CD14-positive monocyte (primary cell): ENCODE data around the gene CAPN1. TPM values are rescaled to one million over a fixed set of nuclear protein-coding genes. Genes with fewer than 3 reads are reported as not detected.

Experiments used
- DNase-seq, 3 donors: peaks; one replicate each; pipeline ENCODE4 v3.0.0-alpha.2; 2011 to 2022
- H2AFZ ChIP-seq: 2 replicates; pipeline ENCODE4 v1.6.0; 2012; ENCODE audit warnings: mild to moderate bottlenecking, low read depth, low read length, inconsistent platforms; ENCODE audit not compliant: insufficient read depth, poor library complexity, severe bottlenecking
- H3K27ac ChIP-seq, 2 donors: 1 replicate in 1 of 2; 2 replicates in 1 of 2; pipeline ENCODE4 v1.5.1; 2012 to 2013; ENCODE audit warnings: low read length in 2 of 2, control low read depth in 1 of 2, inconsistent platforms in 1 of 2, low read depth in 1 of 2, mild to moderate bottlenecking in 1 of 2
- H3K27me3 ChIP-seq, 2 donors: one replicate each; pipeline versions ENCODE4 v1.6.0 to v1.6.1; 2011 to 2013; ENCODE audit warnings: low read length in 2 of 2; ENCODE audit not compliant: control insufficient read depth in 2 of 2, insufficient read depth in 2 of 2
- H3K36me3 ChIP-seq, 2 donors: replicated peaks in 1 of 2; 1 replicate in 1 of 2; 2 replicates in 1 of 2; pipeline versions ENCODE4 v1.5.1 to v1.6.1; 2012 to 2013; ENCODE audit warnings: low read length in 2 of 2, control low read depth in 1 of 2, inconsistent platforms in 1 of 2, mild to moderate bottlenecking in 1 of 2; ENCODE audit not compliant: insufficient read depth in 2 of 2, control insufficient read depth in 1 of 2
- H3K4me1 ChIP-seq, 2 donors: 1 replicate in 1 of 2; 2 replicates in 1 of 2; pipeline versions ENCODE4 v1.5.1 to v1.6.1; 2012 to 2013; ENCODE audit warnings: low read length in 2 of 2, control low read depth in 1 of 2, inconsistent platforms in 1 of 2, mild to moderate bottlenecking in 1 of 2, moderate library complexity in 1 of 2; ENCODE audit not compliant: insufficient read depth in 2 of 2, control insufficient read depth in 1 of 2
- H3K4me2 ChIP-seq: replicated peaks from 2 replicates; pipeline ENCODE3; 2012; ENCODE audit warnings: low read length, moderate library complexity, mild to moderate bottlenecking; ENCODE audit not compliant: poor library complexity, severe bottlenecking; ENCODE audit errors: extremely low read depth
- H3K4me3 ChIP-seq, 3 experiments: fragments of 200-600 bp in 1 of 3; sonication (generic) in 1 of 3; replicated peaks in 1 of 3; 1 replicate in 2 of 3; 2 replicates in 1 of 3; pipeline ENCODE4 v1.5.1; 2011 to 2013; ENCODE audit warnings: low read length in 3 of 3, mild to moderate bottlenecking in 3 of 3, control low read depth in 2 of 3, low read depth in 2 of 3, inconsistent platforms in 1 of 3, moderate library complexity in 1 of 3
- H3K79me2 ChIP-seq: 2 replicates; pipeline ENCODE4 v1.6.0; 2012; ENCODE audit warnings: mild to moderate bottlenecking, control low read depth, inconsistent platforms, low read length, moderate library complexity; ENCODE audit not compliant: insufficient read depth
- H3K9ac ChIP-seq: 2 replicates; pipeline ENCODE4 v1.6.0; 2017; ENCODE audit warnings: low read length, mild to moderate bottlenecking; ENCODE audit not compliant: insufficient read depth, poor library complexity, severe bottlenecking
- H3K9me3 ChIP-seq, 2 donors: replicated peaks in 1 of 2; 1 replicate in 1 of 2; 2 replicates in 1 of 2; pipeline versions ENCODE4 v1.5.1 to v1.6.1; 2012 to 2013; ENCODE audit warnings: low read length in 2 of 2, control low read depth in 1 of 2; ENCODE audit not compliant: control insufficient read depth in 1 of 2, insufficient read depth in 1 of 2
- H4K20me1 ChIP-seq: 2 replicates; pipeline ENCODE4 v1.6.0; 2012; ENCODE audit warnings: mild to moderate bottlenecking, low read length, control low read depth, moderate library complexity; ENCODE audit not compliant: insufficient read depth
- H3K27ac Mint-ChIP-seq, 7 donors: one replicate each; pipeline ENCODE4 v1.8.0; 2020; ENCODE audit warnings: mild to moderate bottlenecking in 7 of 7, mixed read lengths in 7 of 7, moderate library complexity in 6 of 7, inconsistent platforms in 2 of 7
- H3K27me3 Mint-ChIP-seq, 3 donors: one replicate each; pipeline ENCODE4 v1.8.0; 2021 to 2022; ENCODE audit warnings: low read depth in 3 of 3, mild to moderate bottlenecking in 3 of 3, mixed read lengths in 3 of 3, moderate library complexity in 3 of 3, inconsistent platforms in 1 of 3
- H3K36me3 Mint-ChIP-seq, 2 donors: one replicate each; pipeline ENCODE4 v1.8.0; 2020; ENCODE audit warnings: mixed read lengths in 2 of 2, inconsistent platforms in 1 of 2, mild to moderate bottlenecking in 1 of 2
- H3K4me1 Mint-ChIP-seq: one replicate; pipeline ENCODE4 v1.8.0; 2020; ENCODE audit warnings: mild to moderate bottlenecking, mixed read lengths
- H3K4me3 Mint-ChIP-seq, 2 donors: one replicate each; pipeline ENCODE4 v1.8.0; 2020; ENCODE audit warnings: mild to moderate bottlenecking in 2 of 2, mixed read lengths in 2 of 2, moderate library complexity in 1 of 2
- H3K9me3 Mint-ChIP-seq, 7 donors: one replicate each; pipeline ENCODE4 v1.8.0; 2020 to 2022; ENCODE audit warnings: mixed read lengths in 7 of 7, mild to moderate bottlenecking in 6 of 7, moderate library complexity in 6 of 7, inconsistent platforms in 2 of 7
- WGBS: methylation state at CpG from one replicate; pipeline ENCODE4 v1.1.5; 2013; ENCODE audit warnings: missing lambda C conversion rate; ENCODE audit not compliant: insufficient coverage; 5-methylcytosine and 5-hydroxymethylcytosine counted together
- intact Hi-C, 2 donors: fragments of 100-400 bp; cut with micrococcal nuclease; formaldehyde crosslinking; loops; one replicate each; pipeline versions ENCODE4 v1.15.0 to v1.15.1; 2023
- polyA plus RNA-seq, 3 donors: library from polyadenylated mRNA; depleted of rRNA in 1 of 3; unstranded in 2 of 3; stranded (reverse) in 1 of 3; fragments of 300-500 nt in 2 of 3; fragments of >200 nt in 1 of 3; fragmentation: Illumina TruSeq in 2 of 3; gene quantifications; 1 replicate in 2 of 3; 2 replicates in 1 of 3; pipeline ENCODE4 v1.2.3, GENCODE V29; 2012 to 2021
- TF ChIP-seq, protein P1 (sequence below): fragments of 200-600 bp; IDR thresholded peaks from one replicate; pipeline ENCODE4 v1.8.0; 2022; ENCODE audit warnings: antibody characterized with exemption, mild to moderate bottlenecking

The CAPN1 gene
- polyA plus RNA-seq, 3 donors, result 128 to 140 (median 129) TPM

DNA sequence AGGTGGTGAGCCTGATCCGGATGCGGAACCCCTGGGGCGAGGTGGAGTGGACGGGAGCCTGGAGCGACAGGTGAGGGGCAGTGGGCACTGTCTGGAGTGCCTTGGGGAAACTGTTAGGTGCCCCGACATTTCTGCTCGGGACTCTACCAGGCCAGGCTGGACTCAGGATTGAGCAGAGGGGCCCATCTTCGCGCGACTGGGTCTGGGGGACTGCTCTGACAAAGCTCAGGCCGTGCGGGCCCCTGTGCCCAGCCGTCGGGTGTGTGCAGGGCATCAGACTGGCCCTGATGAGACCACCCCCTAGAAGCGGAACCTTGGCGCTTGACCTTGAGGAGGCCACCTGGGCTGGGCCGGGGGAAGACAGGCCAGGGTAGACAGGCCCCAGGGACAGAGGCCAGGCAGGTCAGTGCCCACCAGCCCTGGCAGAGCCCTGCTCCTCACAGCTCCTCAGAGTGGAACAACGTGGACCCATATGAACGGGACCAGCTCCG lies 6.3 kb downstream of the CAPN1 start:
- peaks cover 64 to 84% of the 10 kb centered on the region in 2 donors for H3K36me3 Mint-ChIP-seq
- H2AFZ ChIP-seq, result no peak overlapping the region
- no peaks in the 10 kb centered on the region for H3K27me3 ChIP-seq
- no peak overlapping the region for H3K27ac ChIP-seq
- TF ChIP-seq, protein P1, sequence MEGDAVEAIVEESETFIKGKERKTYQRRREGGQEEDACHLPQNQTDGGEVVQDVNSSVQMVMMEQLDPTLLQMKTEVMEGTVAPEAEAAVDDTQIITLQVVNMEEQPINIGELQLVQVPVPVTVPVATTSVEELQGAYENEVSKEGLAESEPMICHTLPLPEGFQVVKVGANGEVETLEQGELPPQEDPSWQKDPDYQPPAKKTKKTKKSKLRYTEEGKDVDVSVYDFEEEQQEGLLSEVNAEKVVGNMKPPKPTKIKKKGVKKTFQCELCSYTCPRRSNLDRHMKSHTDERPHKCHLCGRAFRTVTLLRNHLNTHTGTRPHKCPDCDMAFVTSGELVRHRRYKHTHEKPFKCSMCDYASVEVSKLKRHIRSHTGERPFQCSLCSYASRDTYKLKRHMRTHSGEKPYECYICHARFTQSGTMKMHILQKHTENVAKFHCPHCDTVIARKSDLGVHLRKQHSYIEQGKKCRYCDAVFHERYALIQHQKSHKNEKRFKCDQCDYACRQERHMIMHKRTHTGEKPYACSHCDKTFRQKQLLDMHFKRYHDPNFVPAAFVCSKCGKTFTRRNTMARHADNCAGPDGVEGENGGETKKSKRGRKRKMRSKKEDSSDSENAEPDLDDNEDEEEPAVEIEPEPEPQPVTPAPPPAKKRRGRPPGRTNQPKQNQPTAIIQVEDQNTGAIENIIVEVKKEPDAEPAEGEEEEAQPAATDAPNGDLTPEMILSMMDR, result no peak
- peaks cover 4 to 16% of the 10 kb centered on the region in 2 donors for H3K4me1 ChIP-seq
- WGBS, result 97% methylated on average over 19 of the region's 20 CpGs
- peaks cover 67% of the 10 kb centered on the region for H4K20me1 ChIP-seq
- no peak overlapping the region for H3K4me2 ChIP-seq
- peaks cover 69 to 95% of the 10 kb centered on the region in 2 donors for H3K36me3 ChIP-seq
- H3K79me2 ChIP-seq, result peaks cover 31% of the 10 kb centered on the region
- peak overlapping the region in 1 of 7 donors; percentile 50 for H3K27ac Mint-ChIP-seq
- no peaks in the 10 kb centered on the region for H3K9me3 ChIP-seq
- H3K4me3 ChIP-seq, result no peak overlapping the region
- H3K27me3 Mint-ChIP-seq, result peaks cover 0 to 2% (median 0%) of the 10 kb centered on the region in 3 donors
- H3K9ac ChIP-seq, result no peak overlapping the region
- H3K4me1 Mint-ChIP-seq, result peaks cover 38% of the 10 kb centered on the region
- intact Hi-C loops, result no loop called here
- no peak overlapping the region for H3K4me3 Mint-ChIP-seq
- no peak for DNase-seq
- no peaks in the 10 kb centered on the region for H3K9me3 Mint-ChIP-seq

DNA sequence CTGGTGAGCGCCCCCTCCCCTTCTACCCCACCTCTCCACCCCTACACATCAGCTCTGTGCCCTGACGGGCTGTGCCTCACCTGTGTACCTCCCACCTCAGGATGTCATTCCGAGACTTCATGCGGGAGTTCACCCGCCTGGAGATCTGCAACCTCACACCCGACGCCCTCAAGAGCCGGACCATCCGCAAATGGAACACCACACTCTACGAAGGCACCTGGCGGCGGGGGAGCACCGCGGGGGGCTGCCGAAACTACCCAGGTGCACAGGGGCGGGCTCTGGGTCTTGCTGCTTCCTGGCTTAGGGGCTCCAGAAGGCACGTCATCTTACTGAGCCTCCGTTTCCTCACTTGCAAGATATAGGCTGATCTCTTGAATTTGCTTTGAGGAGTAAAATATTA lies 6.8 kb downstream of the CAPN1 start:
- Histone ChIP-seq H3K27me3 (no peaks in the 10 kb centered on the region), H3K9me3 (no peaks in the 10 kb centered on the region), H2AFZ (no peak overlapping the region), H3K27ac (no peak overlapping the region), H3K9ac (no peak overlapping the region), H3K4me3 (no peak overlapping the region), H3K4me2 (no peak overlapping the region), H4K20me1 (peaks cover 62% of the 10 kb centered on the region), H3K36me3 (peaks cover 72 to 98% of the 10 kb centered on the region in 2 donors), H3K4me1 (peaks cover 0 to 11% of the 10 kb centered on the region in 2 donors), H3K79me2 (peaks cover 27% of the 10 kb centered on the region)
- intact Hi-C loops, result no loop called here
- DNase-seq, result no peak
- H3K36me3 Mint-ChIP-seq, result peaks cover 66 to 86% of the 10 kb centered on the region in 2 donors
- WGBS, result 94% methylated on average over 13 of the region's 18 CpGs
- no peaks in the 10 kb centered on the region for H3K9me3 Mint-ChIP-seq
- TF ChIP-seq, protein P1, result no peak
- peaks cover 34% of the 10 kb centered on the region for H3K4me1 Mint-ChIP-seq
- peaks cover 0 to 2% (median 0%) of the 10 kb centered on the region in 3 donors for H3K27me3 Mint-ChIP-seq
- H3K27ac Mint-ChIP-seq, result no peak overlapping the region
- no peak overlapping the region for H3K4me3 Mint-ChIP-seq
